Liver (tissue), 9 donors: ENCODE measurements around the gene TMEM187. TPM values are rescaled to one million over a fixed set of nuclear protein-coding genes. Genes with fewer than 3 reads are reported as not detected.
"Not testable (repeated sequence)": the region's sequence is repeated elsewhere in the genome, so short reads cannot be mapped to it uniquely, and the experiment has no call there.

ENCODE experiments used
- DNase-seq: peaks from one replicate; pipeline ENCODE4 v3.0.0-alpha.2; 2017; ENCODE audit warnings: low spot score
- H3K27ac ChIP-seq, 2 donors: one replicate each; pipeline ENCODE4 v1.7.0; 2013; ENCODE audit warnings: inconsistent platforms in 2 of 2, low read length in 2 of 2, control low read depth in 1 of 2, low read depth in 1 of 2, mild to moderate bottlenecking in 1 of 2
- H3K27me3 ChIP-seq, 4 donors: one replicate each; pipeline versions ENCODE4 v1.6.1 to v1.7.0; 2013; ENCODE audit warnings: low read length in 3 of 4, inconsistent platforms in 1 of 4, mild to moderate bottlenecking in 1 of 4, moderate library complexity in 1 of 4; ENCODE audit not compliant: control insufficient read depth in 4 of 4, insufficient read depth in 4 of 4
- H3K36me3 ChIP-seq, 4 donors: one replicate each; pipeline versions ENCODE4 v1.6.1 to v1.7.0; 2013; ENCODE audit warnings: low read length in 3 of 4, mild to moderate bottlenecking in 3 of 4, low read depth in 1 of 4, moderate library complexity in 1 of 4; ENCODE audit not compliant: control insufficient read depth in 4 of 4, insufficient read depth in 3 of 4
- H3K4me1 ChIP-seq, 4 donors: one replicate each; pipeline versions ENCODE4 v1.6.1 to v1.7.0; 2013; ENCODE audit warnings: low read length in 3 of 4, mild to moderate bottlenecking in 3 of 4, moderate library complexity in 1 of 4; ENCODE audit not compliant: control insufficient read depth in 4 of 4, insufficient read depth in 4 of 4
- H3K4me3 ChIP-seq, 3 donors: one replicate each; pipeline versions ENCODE4 v1.6.1 to v1.7.0; 2013; ENCODE audit warnings: low read length in 3 of 3, control low read depth in 1 of 3, low read depth in 1 of 3, mild to moderate bottlenecking in 1 of 3
- H3K9ac ChIP-seq, 2 donors: one replicate each; pipeline ENCODE4 v1.7.0; 2013; ENCODE audit warnings: low read length in 2 of 2, mild to moderate bottlenecking in 2 of 2, moderate library complexity in 2 of 2, control low read depth in 1 of 2, low read depth in 1 of 2
- H3K9me3 ChIP-seq, 4 donors: one replicate each; pipeline versions ENCODE4 v1.6.1 to v1.7.0; 2013; ENCODE audit warnings: low read length in 3 of 4; ENCODE audit not compliant: control insufficient read depth in 4 of 4
- ATF3 ChIP-seq: IDR thresholded peaks from 2 replicates; pipeline ENCODE4 v1.6.1; 2016; ENCODE audit warnings: antibody characterized with exemption
- CTCF ChIP-seq: fragments of 150-350 bp; IDR thresholded peaks from 2 replicates; pipeline ENCODE4 v1.5.1; 2017; ENCODE audit warnings: improper control_type of control experiment, low read depth, low read length; ENCODE audit not compliant: missing input control
- EGR1 ChIP-seq, 2 donors: IDR thresholded peaks; 2 replicates each; pipeline ENCODE4 v1.6.1; 2016 to 2018; ENCODE audit warnings: antibody characterized with exemption in 2 of 2, low read depth in 2 of 2
- FOXA1 ChIP-seq: IDR thresholded peaks from 2 replicates; pipeline ENCODE4 v1.6.1; 2016; ENCODE audit warnings: antibody characterized with exemption
- FOXA2 ChIP-seq: IDR thresholded peaks from 2 replicates; pipeline ENCODE4 v1.6.1; 2016; ENCODE audit warnings: antibody characterized with exemption
- GABPA ChIP-seq, 2 donors: IDR thresholded peaks in 1 of 2; conservative IDR thresholded peaks in 1 of 2; 2 replicates each; pipeline ENCODE4 v1.6.1; 2016; ENCODE audit warnings: antibody characterized with exemption in 2 of 2, mild to moderate bottlenecking in 1 of 2, moderate library complexity in 1 of 2
- HNF4A ChIP-seq, 2 donors: conservative IDR thresholded peaks; 2 replicates each; pipeline ENCODE4 v1.6.1; 2016; ENCODE audit warnings: antibody characterized with exemption in 2 of 2, mild to moderate bottlenecking in 2 of 2
- JUND ChIP-seq, 2 donors: IDR thresholded peaks; 2 replicates each; pipeline ENCODE4 v1.6.1; 2016; ENCODE audit warnings: antibody characterized with exemption in 2 of 2
- MAX ChIP-seq: IDR thresholded peaks from 2 replicates; pipeline ENCODE4 v1.6.1; 2016; ENCODE audit warnings: antibody characterized with exemption
- NR2F2 ChIP-seq: IDR thresholded peaks from 2 replicates; pipeline ENCODE4 v1.6.1; 2016; ENCODE audit warnings: antibody characterized with exemption
- RAD21 ChIP-seq, 2 donors: IDR thresholded peaks; 2 replicates each; pipeline ENCODE4 v1.6.1; 2016; ENCODE audit warnings: antibody characterized with exemption in 2 of 2, mild to moderate bottlenecking in 2 of 2
- RXRA ChIP-seq, 2 donors: IDR thresholded peaks; 2 replicates each; pipeline ENCODE4 v1.6.1; 2017 to 2018; ENCODE audit warnings: antibody characterized with exemption in 2 of 2, mild to moderate bottlenecking in 1 of 2
- SP1 ChIP-seq: IDR thresholded peaks from 2 replicates; pipeline ENCODE4 v1.6.1; 2018; ENCODE audit warnings: antibody characterized with exemption, mild to moderate bottlenecking
- TAF1 ChIP-seq: conservative IDR thresholded peaks from 2 replicates; pipeline ENCODE4 v1.6.1; 2016; ENCODE audit warnings: antibody characterized with exemption, mild to moderate bottlenecking
- ZBTB33 ChIP-seq: IDR thresholded peaks from 2 replicates; pipeline ENCODE4 v1.6.1; 2016; ENCODE audit warnings: antibody characterized with exemption
- WGBS: extraction: QIAGEN DNeasy Blood & Tissue Kit; methylation state at CpG from one replicate; pipeline ENCODE4 v1.1.7; 2013; 5-methylcytosine and 5-hydroxymethylcytosine counted together
- polyA plus RNA-seq, 2 donors: library from polyadenylated mRNA; stranded (reverse) in 1 of 2; unstranded in 1 of 2; fragments of 200-250 nt in 1 of 2; fragments of >200 nt in 1 of 2; fragmentation: Nextera tagmentation in 1 of 2; extraction: Ambion mirVana in 1 of 2; gene quantifications; one replicate each; pipeline versions ENCODE4 v1.2.1 to v1.2.3, GENCODE V29; 2013 to 2015
- total RNA-seq, 2 donors: library from RNA; depleted of rRNA; stranded (reverse); fragments of >200 nt; gene quantifications; one replicate each; pipeline ENCODE4 v1.2.3, GENCODE V29; 2014
- donor health status: healthy.
- donor health status: healthy.
- donor health status: healthy.
- donor health status: healthy.
- donor health status: healthy.

Gene TMEM187
- total and polyA plus RNA-seq, 4 donors, result 2.9 to 5.8 (median 4.1) TPM

- no peaks in the 10 kb centered on the region for H3K27me3 ChIP-seq
- no peaks in the 10 kb centered on the region for H3K9me3 ChIP-seq
- H3K27ac ChIP-seq, result peak overlapping the region; percentile 72 to 95
- DNase-seq, result no peak
- H3K4me1 ChIP-seq, result peaks cover 6 to 30% (median 26%) of the 10 kb centered on the region in 4 donors
- H3K9ac ChIP-seq, result peak overlapping the region in 1 of 2 donors; percentile 41
- TF ChIP-seq RXRA (IDR thresholded peaks at IDR 0.05) (peak in 1 of 2 donors; percentile 10), HNF4A (conservative IDR thresholded peaks at IDR 0.05) (no peak), FOXA1 (no peak), RAD21 (IDR thresholded peaks at IDR 0.05) (no peak)
- H3K36me3 ChIP-seq, result no peaks in the 10 kb centered on the region
- WGBS, result 58% methylated on average over 14 of the region's 14 CpGs
- no peak overlapping the region for H3K4me3 ChIP-seq
These were observed 1.6 kb downstream of the TMEM187 start for GRCh38 chrX:153974003-153974725.

- 48% methylated on average over 3 of the region's 3 CpGs for WGBS
- TF ChIP-seq ZBTB33, result no peak
- TF ChIP-seq NR2F2, result no peak
- TF ChIP-seq HNF4A (conservative IDR thresholded peaks at IDR 0.05), result peak; percentile 33 to 52
- TF ChIP-seq GABPA (IDR thresholded peaks at IDR 0.05 in 1 of 2, conservative IDR thresholded peaks at IDR 0.05 in 1 of 2), result no peak
- no peak for TF ChIP-seq SP1
- TF ChIP-seq TAF1, result no peak
- TF ChIP-seq EGR1 (IDR thresholded peaks at IDR 0.05; ENCODE audit: low read depth in 2 of 2), result no peak
- H3K4me1 ChIP-seq, result peaks cover 3 to 24% (median 19%) of the 10 kb centered on the region in 4 donors
- DNase-seq, result no peak
- H3K9ac ChIP-seq, result no peak overlapping the region
- H3K27ac ChIP-seq, result peak overlapping the region; percentile 72 to 95
- H3K27me3 ChIP-seq, result no peaks in the 10 kb centered on the region
- no peak overlapping the region for H3K4me3 ChIP-seq
- H3K9me3 ChIP-seq, result no peaks in the 10 kb centered on the region
- H3K36me3 ChIP-seq, result no peaks in the 10 kb centered on the region
These were observed 2.3 kb downstream of the TMEM187 start for GRCh38 chrX:153974726-153975286.

- TF ChIP-seq SP1 (peak; percentile 25), RXRA (IDR thresholded peaks at IDR 0.05) (peak; percentile 22 to 46)
- H3K4me3 ChIP-seq, H3K27me3 ChIP-seq, DNase-seq, H3K27ac ChIP-seq, H3K9ac ChIP-seq, H3K36me3 ChIP-seq, H3K9me3 ChIP-seq: not testable (repeated sequence)
- 24% methylated on average over 9 of the region's 10 CpGs for WGBS
- peaks cover 8 to 11% (median 10%) of the 10 kb centered on the region in 4 donors for H3K4me1 ChIP-seq
These were observed 7.8 kb downstream of the TMEM187 start for GRCh38 chrX:153980394-153980793.

- no peak for DNase-seq
- H3K27ac ChIP-seq, result peak overlapping the region; percentile 14 to 32
- WGBS, result 84% methylated on average over 7 of the region's 7 CpGs
- TF ChIP-seq RAD21 (IDR thresholded peaks at IDR 0.05) (no peak), ZBTB33 (no peak), ATF3 (no peak), JUND (IDR thresholded peaks at IDR 0.05) (no peak), CTCF (no peak), FOXA1 (no peak), TAF1 (no peak), HNF4A (conservative IDR thresholded peaks at IDR 0.05) (no peak), FOXA2 (no peak), GABPA (IDR thresholded peaks at IDR 0.05 in 1 of 2, conservative IDR thresholded peaks at IDR 0.05 in 1 of 2) (no peak), MAX (no peak), SP1 (no peak), NR2F2 (no peak)
- H3K27me3 ChIP-seq, result peaks cover 0 to 3% (median 0%) of the 10 kb centered on the region in 4 donors
- H3K36me3 ChIP-seq, result no peaks in the 10 kb centered on the region
- H3K4me1 ChIP-seq, result peaks cover 8 to 12% (median 10%) of the 10 kb centered on the region in 4 donors
- no peaks in the 10 kb centered on the region for H3K9me3 ChIP-seq
- H3K9ac ChIP-seq, result no peak overlapping the region
- H3K4me3 ChIP-seq, result no peak overlapping the region
These were observed 8.7 kb downstream of the TMEM187 start for GRCh38 chrX:153981231-153981630.
